ENCODE results near the gene BTAF1.

- TF ChIP-seq POLR2A (IDR thresholded peaks at IDR 0.05), result no peak
- TF ChIP-seq EP300 (IDR thresholded peaks at IDR 0.05), result no peak
These were observed 847 bp downstream of the BTAF1 start for GRCh38 chr10:91924212-91925021.
